Activated CD8-positive, alpha-beta memory T cell treated with anti-CD3 and anti-CD28 coated beads for 36 hours (primary cell): ENCODE results near the gene GULP1. TPM values are rescaled to one million over a fixed set of nuclear protein-coding genes. Genes with fewer than 3 reads are reported as not detected.

Source experiments
- CTCF ChIA-PET: fragments of 350-600 bp; sonication (Branson Sonifier 250); formaldehyde crosslinking; loops from one replicate; lab custom pipeline; 2021; ENCODE audit warnings: antibody characterized with exemption; lab: Charles Lee
- POLR2A ChIA-PET: fragments of 350-600 bp; sonication (Branson Sonifier 250); formaldehyde crosslinking; loops from one replicate; lab custom pipeline; 2021; ENCODE audit warnings: antibody characterized with exemption; lab: Charles Lee
- total RNA-seq, 2 experiments: library from RNA; stranded (reverse); gene quantifications; one replicate each; pipeline ENCODE4 v1.2.3, GENCODE V29; 2021

Gene GULP1
- total RNA-seq, 2 experiments from 2014 or later: not detected

DNA sequence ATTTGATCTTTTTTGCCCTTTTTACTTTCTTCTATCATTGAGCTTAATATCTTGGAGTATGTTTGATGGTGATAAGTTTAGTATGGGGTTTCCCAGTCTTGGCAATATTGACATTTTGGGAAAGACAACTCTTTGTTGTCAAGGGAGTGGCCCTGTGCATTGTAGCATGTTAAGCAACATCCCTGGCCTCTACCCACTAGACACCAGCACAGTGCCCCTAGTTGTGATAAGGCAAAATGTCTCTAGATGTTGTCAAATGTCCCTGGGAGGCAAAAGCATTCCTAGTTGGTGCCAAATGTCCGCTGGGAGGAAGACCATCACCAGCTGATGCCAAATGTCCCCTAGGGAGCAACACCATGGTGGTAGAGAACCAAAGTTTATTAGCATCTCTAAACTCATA, 28.2 kb downstream of the GULP1 start:
- ChIA-PET POLR2A (no interaction called here), CTCF (no interaction called here)

DNA sequence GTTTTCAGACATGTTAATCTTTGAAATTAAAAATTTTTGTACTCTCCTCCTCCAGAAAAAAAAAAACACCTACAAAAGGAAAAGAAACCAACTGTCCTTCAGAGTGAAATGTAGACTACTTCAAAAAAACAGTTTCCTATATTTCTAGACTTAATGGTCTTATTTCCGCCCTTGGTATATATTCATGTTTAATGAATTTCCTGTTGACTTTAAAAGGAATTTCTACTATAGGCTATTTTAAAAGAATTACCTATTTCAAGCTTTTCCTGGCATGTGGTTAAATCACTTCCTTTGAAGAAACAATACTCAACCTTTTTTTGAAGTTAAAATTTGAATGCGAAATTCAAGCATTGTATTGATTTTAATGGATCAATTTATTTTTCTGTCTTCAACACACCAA, 29.2 kb downstream of the GULP1 start:
- CTCF ChIA-PET: no interaction called here
- POLR2A ChIA-PET: no interaction called here

DNA sequence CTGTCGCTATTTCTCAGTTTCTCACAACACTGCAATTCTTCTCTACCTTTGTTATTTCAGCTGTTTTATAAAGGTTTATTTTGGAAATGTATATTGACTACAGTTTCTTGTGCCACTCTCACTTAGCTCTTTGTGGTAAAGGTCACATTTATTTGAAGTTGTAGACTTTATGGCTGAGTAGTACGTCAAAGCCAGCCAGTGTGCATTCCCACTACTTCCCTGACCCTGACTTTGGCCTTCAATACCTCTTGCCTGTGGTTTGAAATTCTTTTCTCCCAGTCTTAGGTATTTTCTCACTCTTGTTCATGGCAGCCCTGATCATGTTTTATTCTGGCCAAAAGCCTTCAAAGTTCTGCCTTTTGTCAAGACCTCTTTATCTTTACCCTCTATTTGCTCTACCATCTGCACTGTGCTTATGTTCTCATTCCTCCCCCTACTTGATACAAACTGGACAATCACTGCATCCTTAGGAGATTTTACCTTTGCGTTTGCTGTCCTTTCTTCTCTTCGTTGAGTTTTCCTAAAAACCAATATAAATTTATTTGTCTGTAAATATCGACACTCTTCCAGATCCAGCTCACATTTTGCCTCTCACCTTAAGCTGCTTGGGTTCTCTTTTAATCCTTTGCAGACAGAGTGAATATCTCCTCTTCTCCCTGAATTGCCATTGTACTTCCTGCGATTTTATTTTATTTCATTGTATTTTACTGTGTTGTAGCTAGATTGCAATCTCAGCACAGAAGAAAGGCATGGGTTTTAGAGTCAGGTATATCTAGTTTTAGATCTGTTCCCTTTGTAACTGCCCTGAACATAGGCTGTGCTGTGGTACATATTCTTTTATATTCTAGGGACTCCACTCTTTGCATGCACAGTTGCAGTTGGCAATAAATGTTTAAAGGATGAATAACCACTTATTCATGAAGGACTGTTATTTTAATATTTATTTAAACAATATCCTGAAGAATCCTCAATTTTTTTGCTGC, 31.2 kb downstream of the GULP1 start:
- CTCF ChIA-PET: no interaction called here

DNA sequence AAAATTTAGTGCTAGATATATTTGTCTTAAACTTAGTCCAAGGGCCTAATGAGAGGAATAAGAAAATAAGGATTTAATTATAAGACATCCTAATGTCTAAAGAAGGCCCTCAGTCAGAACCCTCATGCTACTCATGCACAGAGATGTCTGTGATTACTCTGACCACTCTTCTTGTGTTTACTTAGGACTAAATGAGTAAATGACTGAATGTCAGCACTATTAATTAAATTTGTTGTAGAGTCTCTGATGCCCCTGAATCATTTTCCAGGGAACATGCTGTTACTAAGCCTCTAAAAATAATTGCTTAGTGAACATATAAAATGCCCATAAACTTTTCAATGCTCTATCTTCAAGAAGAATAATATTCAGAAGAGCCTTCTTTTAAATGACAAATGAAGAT, 32.4 kb downstream of the GULP1 start:
- CTCF ChIA-PET: no interaction called here
- POLR2A ChIA-PET: no interaction called here

More for the DNA sequence above, 31.2 kb downstream of the GULP1 start:
- POLR2A ChIA-PET: no interaction called here

DNA sequence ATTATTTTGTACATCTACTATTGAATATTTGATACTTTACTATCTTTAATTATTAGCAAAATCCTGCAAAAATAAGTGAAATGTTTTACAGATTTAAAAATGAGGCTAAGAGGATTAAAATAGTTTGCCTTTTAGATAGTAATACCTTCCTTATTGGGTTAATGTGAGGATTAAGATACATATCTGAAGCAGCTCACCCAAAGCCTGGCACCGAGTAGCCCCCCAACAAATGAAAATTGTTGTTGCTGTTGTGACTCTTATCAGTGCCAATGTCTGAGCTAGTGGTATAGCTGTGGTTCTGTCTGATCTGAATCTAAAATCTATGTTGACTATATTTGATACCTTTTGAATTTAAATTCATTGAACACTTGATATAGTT, 34.6 kb downstream of the GULP1 start:
- CTCF ChIA-PET: no interaction called here
- POLR2A ChIA-PET: no interaction called here

DNA sequence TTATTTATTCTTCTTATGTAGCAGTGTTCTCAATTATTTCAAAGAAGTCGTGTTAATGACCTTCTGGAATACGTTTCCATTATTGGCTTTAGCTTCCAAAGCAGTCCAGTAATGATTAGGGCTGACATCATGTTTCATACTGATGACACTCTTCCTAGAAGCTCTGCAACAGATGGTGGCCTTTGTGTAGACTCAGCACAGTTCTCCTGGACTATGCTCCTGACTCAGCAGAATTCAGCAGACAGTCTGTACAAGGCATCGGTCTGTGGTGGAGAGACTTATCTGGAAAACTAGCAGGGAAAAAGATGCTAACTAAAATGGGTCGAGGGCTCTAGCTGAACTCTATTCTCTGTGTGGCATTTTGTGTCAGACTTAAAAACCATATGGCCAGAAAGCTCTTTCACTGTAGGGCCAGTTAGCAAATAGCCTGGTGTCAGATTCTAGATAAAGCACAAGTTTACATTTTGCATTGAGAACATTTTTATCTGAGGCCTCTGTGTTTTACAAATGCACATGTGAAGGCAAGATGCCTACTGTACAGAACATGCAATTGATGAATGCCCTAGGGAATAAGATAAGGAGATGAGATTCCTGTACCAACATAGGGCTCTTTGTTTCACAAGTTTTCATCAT, 35.1 kb downstream of the GULP1 start:
- POLR2A ChIA-PET: no interaction called here
- CTCF ChIA-PET: no interaction called here

DNA sequence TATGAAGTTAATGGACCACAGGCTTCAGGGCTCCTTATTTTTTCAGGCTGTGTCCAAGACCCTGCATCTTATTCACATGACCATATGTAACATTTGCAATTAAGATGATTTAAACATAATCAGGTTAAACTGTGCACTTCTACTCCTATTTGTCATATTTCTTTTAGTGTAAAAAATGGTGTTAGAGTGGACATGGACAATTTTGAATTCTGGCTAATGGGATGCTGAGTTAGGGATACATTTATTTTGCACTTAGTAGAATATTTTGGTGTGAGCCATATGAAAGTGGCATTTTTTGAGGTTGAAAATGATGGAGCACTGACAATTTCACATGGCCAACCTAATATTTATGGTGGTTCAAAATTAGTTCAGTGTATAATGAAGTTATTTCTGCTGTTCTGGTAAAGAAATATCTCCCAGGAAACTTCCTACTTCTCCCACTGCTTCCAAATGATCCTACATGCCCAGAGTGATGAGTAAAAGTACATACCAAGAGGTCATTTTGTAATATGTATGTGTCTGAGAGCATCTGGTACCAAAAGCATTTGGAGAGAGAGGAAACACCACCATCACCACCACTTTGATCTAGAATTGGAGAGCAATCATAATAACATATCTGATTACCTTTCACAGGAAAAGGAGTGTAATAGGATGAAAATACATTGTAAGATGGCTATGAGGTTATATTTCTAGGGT, 36.0 kb downstream of the GULP1 start:
- CTCF ChIA-PET: no interaction called here
- POLR2A ChIA-PET: no interaction called here

DNA sequence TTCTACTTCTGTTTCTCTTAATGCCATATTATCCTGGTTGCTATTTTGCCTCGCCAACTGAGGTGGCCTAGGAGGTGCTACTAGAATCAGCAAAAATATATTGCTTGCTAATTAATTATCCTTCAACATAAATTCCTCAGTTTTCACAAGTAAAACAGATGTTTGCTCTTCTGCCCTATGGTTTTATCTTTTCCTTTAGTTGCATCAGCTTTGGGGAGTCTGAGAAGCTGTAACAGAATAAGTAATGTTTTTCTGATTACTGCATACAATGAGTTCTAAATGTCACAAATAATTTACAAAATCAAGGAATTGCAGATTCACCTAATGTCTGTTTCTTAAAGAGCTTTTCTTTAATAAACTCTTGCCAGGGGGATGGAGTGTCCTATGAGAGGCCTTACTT, 36.7 kb downstream of the GULP1 start:
- POLR2A ChIA-PET: no interaction called here
- CTCF ChIA-PET: no interaction called here

DNA sequence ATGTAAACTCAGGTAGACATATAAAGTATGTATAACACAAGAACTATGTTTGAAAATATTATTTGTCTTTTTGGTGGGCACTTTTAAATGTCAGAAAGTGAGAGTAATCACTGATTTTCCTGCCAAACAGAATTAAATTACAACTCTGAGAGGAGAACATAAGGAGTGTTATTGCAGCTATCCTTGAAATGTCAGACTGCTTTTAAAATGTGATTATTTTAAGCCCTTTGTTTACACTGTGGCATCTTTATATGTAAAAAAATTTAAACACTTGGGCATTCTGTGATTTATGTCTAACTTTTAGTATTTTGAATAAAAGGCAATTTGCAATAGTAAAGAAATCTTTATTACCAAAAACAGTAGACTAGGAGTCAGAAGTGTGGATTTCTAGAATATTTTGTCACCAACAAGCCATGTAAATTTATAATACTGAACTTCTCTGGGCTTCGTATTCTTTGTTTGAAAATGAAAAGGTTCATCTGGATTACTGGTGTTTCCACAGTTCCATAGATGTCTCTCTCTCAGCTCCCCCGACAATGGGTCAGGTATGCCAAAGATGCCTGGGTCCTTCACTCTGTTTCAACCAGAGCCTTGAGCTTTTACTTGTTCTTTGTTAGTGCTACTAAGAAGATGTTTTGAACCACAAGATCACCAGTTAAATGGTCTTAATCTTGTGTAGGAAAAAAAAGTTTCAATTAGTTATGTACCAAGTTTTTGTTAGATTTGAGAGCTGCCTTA, 38.8 kb downstream of the GULP1 start:
- ChIA-PET CTCF (no interaction called here), POLR2A (no interaction called here)

DNA sequence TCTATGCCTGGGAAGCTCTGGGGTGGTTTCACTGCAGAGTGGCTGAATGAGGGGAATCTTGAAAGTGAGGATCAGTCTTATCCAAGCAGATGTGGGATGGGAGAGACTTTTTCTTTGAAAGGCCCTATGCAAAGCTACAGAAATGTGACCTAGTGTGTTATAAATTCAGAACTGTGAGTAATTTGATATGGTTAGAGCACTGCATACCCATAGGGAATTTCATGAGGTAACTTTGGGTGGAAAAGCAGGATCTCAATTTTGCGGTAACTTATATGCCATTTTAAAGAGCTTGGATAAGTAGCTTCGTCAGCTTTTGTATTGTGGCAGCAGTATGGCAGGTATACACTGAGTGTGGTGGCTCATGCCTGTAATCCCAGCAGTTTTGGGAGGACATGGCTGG, 40.9 kb downstream of the GULP1 start:
- POLR2A ChIA-PET: no interaction called here
- CTCF ChIA-PET: no interaction called here

DNA sequence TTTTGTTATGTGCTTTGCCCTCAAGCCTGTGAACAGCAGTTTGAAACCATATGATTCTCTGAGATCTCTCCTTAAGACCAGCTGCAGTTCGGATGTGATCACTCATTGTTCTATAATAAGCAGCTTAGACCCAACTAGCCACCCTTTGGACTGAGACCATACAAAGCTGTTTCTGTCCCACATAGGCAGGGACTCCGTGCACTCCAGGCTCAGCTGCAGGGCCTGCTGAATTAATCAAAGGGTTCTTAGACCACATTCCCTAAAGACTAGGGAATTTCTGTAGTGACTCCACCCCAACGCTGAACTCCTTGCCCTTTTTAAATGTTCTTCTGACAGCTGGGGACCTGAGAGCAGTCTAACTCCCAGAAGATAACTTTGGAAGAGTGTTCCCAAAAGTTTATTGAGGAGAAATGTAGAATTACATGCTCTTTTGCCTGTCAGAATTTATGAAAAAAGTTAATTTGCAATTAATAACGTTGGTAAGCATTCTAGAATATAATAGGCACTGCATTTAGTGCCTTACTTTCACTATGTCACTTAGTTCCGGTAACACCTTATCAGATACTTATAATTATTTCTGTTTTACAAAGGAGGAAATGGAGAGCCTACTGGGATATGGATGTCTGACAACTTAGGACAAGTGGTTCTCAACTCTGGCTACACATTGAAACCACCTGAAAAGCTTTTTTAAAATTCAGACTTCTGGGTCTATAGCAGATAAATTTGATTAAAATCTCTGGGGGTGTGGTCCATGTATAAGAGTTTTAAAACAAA, 42.3 kb downstream of the GULP1 start:
- ChIA-PET POLR2A (no interaction called here), CTCF (no interaction called here)

DNA sequence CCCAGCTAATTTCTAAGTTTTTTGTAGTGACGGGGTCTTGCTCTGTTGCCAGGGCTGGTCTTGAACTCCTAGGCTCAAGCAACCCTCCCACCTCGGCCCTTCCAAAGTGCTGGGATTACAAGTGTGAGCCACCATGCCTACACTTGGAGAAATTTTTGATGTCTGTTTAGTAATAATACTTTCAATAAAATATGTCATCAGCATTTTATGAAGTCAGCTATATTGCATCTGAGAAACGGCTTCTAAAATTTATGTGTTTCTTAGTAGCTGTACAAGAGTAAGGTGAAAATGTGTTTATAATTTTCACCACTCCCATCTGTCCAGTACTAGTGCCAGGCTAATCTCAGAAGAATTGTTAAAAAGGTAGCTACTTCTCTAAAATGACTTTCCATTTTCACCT, 46.8 kb downstream of the GULP1 start:
- ChIA-PET CTCF (no interaction called here), POLR2A (no interaction called here)

DNA sequence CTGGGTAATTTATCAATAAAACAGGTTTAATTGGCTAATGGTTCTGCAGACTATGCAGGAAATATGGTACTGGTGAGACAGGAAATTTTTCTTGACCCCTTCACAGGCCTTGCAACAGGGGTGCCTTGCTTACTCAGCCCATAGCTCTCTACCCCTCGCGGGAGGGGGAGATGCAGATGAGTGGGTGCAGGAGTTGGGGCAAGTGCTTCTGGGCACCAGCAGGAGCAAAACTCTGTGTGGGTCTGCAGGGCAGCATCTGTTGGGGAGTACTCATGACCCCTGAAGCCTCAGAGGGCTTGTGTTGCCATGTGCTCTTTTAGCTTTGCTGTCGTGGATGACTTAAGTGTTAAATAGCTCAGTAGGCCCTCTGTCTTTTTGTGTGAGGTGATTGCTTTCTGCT, 48.6 kb downstream of the GULP1 start:
- ChIA-PET POLR2A (no interaction called here), CTCF (no interaction called here)

DNA sequence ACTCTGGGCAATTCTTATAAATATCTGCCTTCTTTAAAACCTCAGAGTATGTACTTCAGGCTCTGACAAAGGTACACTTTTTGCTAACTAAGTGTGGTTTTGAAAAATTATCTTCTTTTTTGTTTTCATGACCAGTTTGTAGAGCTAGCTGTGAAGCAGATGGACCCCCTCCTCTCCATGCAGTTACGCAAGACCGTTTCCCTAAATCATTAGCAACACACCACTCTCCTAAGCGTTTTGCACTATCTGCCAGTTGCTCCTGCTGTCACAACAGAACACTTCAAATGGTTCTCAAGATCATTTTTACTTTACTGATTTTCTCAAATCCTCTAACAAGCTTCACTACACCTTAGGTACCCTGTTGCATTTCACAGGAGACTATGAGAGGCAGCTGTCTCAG, 53.3 kb downstream of the GULP1 start:
- ChIA-PET POLR2A (no interaction called here), CTCF (no interaction called here)

DNA sequence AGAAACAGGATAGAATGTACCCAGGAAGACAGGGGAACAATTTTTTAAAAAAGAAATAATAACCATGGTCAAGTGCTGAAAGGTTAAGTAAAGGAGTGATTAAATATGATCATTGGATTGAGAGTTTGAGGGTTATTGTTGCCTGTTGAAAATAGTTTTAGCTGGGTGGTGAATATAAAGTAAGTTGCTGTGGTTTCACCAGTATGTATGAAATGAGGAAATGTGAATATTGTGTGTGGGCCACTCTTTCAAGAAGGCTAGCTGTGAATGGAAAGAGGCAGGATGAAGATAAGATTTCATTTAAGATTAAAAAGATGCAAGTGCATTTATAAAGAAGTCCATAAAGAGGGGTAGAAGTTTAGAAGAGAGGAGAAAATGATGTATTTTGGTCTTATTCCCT, 53.8 kb downstream of the GULP1 start:
- POLR2A ChIA-PET: no interaction called here
- CTCF ChIA-PET: no interaction called here

DNA sequence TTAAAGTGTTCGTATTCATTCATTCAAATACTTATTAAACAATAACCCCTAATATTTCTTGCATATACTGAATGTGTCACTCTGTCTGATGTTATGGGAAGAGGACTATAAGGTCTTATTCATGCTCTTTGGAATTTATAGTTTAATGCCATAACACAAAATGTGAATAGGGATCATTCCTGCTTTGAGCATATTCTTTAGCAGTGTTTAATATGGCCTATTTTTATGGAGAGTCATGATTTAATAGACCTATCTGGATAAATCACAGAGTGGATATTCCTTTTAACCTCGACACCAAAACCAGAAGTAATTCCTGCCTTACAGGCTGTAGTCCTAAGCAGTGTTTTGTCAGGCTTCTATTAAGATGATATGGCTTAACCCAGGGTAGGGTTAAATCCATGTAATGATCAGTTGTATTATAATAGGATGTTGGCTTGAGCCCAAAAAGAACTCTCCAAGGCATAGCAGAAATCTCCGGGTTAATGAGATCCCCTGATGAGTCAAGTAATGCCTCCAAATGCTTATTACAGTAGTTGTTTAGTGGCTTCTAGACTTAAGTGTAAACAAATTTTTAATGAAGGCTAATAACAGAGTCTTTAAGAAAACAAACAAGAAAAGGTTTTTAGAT, 54.3 kb downstream of the GULP1 start:
- CTCF ChIA-PET: no interaction called here
- POLR2A ChIA-PET: no interaction called here

DNA sequence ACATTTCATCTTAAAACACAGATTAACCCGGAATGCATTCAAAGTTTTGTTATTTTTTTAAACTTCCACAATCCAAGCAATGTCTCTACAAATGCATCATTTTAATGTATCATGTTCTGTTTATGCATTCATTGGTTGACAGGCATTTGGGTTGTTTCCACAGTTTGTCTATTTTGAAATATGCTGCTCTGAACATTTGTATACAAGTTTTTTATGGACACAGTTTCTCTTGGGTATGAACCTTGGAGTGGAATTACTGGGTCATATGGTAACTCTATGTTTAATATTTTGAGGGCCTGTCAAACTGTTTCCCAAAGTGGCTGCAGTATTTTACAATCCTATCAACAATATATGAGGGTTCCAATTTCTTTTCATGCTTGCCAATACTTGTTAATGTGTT, 57.3 kb downstream of the GULP1 start:
- CTCF ChIA-PET: no interaction called here
- POLR2A ChIA-PET: no interaction called here

DNA sequence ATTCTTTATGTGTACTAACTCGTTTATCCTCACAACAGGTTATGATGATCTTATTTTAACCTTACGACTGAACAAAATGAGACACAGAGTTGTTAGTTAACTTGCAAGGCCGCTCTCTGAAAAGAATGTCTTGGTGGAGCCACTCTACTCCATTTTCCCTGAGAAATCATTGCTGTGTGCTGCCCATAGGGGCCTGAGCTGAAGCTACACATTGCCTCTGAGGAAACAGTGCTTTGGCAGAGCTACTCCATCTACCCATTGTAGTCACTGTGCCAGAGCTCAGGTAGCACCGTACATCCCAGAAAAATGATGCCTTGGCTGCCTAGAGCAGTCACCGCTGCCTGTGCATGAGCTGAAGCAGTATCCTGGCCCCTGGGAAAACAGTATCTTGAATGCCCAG, 61.6 kb downstream of the GULP1 start:
- ChIA-PET POLR2A (no interaction called here), CTCF (no interaction called here)
